ENCODE results near the gene TEKTIP1.

- TF ChIP-seq CTCF (conservative IDR thresholded peaks at IDR 0.05; ENCODE audit: low read length): no peak
- no peak for TF ChIP-seq EZH2phosphoT487 (IDR thresholded peaks at IDR 0.05; ENCODE audit: borderline replicate concordance)
Observed at GRCh38 chr19:3578390-3578789, 39.4 kb downstream of the TEKTIP1 start.
